DMS53 treated with DMSO at 0.1 percent for 48 hours (cell line): Measurements from ENCODE around the gene FER.
"Not testable (repeated sequence)": the region's sequence is repeated elsewhere in the genome, so short reads cannot be mapped to it uniquely, and the experiment has no call there.

Source experiments
- DNase-seq: peaks from one replicate; lab custom pipeline; 2025; ENCODE audit not compliant: unreplicated experiment; lab: John Stamatoyannopoulos, UW

Gene FER

DNA sequence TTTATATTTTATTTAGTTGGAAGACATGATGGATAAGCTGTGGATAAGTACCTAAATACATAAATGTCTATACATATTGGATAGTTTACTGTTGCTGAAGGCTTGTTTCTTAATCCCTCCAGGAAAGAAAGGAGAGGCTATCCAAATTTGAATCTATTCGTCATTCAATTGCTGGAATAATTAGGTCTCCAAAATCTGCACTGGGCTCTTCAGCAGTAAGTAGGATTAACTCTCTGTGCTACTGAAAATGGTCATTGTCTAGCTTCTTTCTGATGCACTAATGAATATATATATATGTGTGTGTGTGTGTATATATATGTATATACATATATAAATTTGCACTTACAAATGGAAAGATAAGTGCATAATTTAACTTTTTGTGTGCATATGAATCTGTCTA lies 198.3 kb downstream of the FER start:
- no peak for DNase-seq

DNA sequence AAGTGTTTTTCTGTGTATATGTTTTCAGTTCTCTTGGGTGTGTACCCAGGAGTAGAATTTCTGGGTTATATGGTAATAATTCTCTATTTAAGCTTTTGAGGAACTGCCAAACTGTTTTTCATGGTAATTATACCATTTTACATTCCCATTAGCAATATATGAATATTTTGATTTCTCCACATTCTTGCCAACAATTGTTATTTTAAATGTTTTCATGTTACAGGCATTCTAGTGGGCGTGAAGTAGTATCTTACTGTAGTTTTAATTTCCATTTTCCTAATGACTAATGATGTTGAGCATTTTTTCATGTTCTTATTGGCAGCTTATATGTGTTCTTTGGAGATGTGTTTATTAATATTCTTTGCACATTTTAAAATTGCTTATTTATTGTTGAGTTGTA lies 199.5 kb downstream of the FER start:
- DNase-seq: no peak

DNA sequence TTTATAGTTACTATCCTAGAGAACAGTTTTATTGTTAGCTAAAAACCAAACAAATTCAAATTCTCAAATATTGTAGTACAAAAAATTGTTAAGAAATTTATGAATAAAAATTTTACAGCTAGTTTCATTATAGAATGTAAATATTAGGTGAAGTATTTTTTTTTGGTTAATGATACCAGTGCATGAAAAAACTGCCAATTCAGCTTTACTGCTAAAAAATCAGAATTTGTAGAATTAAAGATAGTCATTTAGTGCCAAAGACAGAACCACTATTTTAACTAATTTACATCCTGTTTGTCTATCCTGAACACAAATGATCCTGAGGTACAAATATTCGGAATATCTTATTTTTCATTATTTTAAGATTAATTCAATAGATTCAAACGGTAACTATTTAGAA lies 202.6 kb downstream of the FER start:
- no peak for DNase-seq

DNA sequence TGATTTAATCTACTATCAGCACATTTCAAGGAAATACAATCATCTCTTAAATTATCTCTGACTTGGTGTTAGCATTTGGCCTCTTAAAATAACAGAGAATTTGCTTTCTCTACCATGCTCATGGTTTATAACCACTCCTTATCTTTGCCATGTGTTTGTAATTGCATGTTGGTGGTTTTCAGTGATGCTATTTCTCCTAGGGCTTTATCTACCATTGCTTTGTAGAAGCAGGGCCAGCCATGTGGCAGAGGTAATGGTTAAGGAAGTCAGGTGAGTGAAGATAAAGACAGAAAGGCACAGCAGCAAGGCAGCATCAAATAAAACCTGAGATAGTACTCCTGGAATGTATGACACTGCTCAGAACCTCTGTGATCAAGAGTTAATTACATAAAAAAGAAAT lies 206.2 kb downstream of the FER start:
- DNase-seq: no peak

DNA sequence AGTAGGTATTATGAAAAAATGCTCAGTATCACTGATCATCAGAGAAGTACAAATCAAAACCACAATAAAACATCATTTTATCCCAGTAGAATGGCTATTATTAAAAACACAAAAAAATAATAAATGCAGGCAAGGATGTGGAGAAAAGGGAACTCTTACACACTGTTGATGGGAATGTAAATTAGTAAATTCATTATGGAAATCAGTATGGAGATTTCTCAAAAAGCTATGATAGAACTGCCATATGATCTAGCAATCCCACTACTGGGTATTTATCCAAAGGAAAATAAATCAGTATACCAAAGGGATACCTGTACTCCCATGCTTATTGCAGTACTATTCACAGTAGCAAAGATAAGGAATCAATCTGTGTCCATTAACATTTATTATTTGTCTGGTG lies 209.6 kb downstream of the FER start:
- DNase-seq: no peak

DNA sequence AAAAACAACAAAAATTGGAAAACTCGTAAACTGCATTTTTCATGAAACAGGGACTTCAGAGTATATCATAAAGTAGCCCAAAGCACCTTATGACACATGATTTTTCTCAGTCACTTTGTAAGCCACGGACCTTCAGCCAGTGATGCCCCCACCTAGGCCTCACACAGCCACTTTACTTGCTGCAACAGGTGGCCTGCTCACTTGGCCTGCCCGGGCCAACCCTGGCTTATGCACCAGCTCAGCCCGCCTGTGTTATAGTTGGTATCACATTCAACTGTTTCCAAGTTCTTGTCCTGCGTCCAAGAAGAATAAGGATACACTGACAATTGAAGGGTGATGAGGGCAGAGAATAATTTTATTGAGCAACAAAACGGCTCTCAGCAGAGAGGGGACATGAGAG lies 219.2 kb downstream of the FER start:
- DNase-seq: no peak

DNA sequence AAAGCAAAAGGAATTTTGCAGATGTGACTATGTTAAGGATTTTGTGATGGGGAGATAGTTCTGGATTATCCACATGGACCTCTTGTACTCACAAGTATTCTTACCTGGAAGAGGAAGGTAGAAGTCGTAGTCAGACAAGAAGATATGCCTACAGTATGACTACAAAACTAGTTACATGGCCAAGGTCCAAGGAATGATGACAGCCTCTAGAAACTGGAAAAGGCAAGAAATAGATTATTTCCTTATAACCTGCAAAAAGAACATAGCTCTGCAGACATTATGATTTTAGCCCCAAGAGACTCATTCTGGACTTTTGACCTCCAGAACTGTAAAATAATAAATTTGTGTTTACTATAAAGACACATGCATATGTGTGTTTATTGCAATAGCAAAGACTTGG lies 226.9 kb downstream of the FER start:
- no peak for DNase-seq

DNA sequence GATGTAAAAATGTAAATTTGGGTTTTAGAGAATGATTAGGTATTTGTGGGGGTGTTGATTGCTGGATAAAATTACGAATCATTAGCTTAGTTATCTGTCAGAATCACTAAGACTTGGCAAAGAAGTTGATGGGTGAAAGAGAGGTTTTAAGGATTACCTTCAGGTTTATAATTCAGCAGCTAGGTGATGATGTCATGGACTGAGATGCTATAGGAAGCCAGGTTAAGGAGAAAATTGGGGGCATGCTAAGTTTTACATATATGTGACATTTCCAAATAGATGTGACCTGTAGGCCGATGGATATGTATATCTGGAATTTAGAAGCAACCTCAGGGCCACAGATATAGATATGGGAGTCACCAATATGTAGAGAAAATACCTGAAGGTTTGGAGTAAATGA lies 228.0 kb downstream of the FER start:
- DNase-seq: no peak

DNA sequence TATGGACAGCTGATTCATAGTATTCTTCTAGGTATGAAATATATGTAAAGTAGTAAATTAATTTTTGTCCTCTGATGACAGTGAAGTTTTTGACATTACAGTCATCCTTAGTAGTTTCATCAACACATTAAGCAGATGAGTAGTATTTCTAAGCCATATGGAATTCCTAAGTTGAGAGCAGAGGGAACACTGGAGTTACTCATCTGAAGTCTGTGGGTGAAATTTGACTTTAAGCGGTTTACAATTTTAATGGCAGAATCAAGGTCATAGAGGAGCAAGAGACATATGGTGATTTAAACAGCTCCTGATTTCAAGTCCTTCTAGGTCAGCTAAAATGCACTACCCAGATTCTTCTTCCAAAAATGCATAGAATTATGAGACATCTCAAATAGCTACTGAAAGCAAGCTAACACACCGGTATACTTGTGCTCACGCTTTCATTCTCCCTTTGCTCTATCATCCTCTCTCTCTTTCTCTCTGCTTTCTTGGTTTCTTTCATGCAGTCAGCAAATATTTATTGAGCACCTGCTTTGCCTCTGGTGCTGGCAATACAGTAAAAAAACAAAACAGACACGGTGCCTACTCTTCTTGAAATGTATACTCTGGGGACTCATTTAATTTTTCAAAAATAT lies 235.9 kb downstream of the FER start:
- DNase-seq: no peak

DNA sequence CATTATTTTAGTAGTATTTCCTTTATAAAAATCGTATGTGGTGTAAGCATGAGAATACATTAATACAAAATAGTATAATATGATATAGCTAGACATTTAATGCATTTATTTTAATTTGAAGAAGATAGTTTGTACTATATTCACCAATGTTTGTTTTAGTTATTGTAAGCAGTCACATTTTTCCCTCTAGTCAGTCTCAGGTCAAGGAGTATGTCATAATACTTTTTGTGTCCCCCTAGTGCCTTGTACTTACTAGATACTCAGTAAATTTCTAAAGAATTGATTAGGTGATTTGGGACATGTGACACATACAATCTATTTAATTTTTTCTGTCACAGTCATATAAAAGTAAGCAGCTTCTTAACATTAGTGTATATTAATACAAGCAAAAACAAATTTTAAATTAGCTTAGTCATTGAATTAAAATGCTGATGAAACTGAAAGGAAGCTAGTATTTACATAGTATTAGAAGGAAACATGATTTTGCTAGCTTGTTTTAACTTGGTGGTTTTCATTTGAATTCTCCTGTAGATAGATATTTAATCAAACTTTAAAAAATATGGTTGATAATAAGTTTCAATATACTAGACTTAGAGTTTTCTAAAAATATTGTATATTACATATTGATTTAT lies 242.2 kb downstream of the FER start:
- DNase-seq: no peak

DNA sequence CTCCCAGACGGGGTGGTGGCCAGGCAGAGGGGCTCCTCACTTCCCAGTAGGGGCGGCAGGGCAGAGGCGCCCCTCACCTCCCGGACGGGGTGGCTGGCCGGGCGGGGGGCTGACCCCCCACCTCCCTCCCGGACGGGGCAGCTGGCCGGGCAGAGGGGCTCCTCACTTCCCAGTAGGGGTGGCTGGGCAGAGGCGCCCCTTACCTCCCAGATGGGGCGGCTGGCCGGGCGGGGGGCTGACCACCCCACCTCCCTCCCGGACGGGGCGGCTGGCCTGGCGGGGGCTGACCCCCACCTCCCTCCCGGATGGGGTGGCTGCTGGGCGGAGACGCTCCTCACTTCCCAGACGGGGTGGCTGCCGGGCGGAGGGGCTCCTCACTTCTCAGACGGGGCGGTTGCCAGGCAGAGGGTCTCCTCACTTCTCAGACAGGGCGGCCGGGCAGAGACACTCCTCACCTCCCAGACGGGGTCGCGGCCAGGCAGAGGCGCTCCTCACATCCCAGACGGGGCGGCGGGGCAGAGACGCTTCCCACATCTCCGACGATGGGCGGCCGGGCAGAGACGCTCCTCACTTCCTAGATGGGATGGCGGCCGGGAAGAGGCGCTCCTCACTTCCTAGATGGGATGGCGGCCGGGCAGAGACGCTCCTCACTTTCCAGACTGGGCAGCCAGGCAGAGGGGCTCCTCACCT lies 244.8 kb downstream of the FER start:
- DNase-seq: not testable (repeated sequence)

DNA sequence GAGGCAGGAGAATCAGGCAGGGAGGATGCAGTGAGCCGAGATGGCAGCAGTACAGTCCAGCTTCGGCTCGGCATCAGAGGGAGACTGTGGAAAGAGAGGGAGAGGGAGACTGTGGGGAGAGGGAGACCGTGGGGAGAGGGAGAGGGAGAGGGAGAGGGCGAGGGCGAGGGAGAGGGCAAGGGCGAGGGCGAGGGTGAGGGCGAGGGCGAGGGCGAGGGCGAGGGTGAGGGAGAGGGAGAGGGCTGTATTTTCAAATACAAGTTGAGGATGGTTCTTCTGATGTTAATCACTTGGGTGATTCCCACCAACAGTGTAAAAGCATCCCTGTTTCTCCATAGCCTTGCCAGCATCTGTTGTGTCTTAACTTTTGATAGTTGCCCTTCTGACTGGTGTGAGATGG lies 245.7 kb downstream of the FER start:
- DNase-seq: not testable (repeated sequence)

DNA sequence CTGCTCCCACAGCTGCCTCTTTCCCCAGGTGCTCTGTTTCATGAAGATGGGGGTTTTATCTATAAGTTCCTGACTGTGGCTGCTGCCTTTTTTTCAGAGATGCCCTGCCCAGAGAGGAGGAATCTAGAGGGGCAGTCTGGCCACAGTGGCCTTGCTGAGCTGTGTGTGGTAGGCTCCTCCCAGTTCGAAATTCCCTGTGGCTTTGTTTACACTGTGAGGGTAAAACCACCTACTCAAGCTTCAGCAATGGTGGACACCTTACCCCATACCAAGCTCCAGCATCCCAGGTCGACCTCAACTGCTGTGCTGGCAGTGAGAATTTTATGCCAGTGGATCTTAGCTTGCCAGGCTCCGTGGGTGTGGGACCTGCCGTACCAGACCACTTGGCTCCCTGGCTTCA lies 250.0 kb downstream of the FER start:
- no peak for DNase-seq

DNA sequence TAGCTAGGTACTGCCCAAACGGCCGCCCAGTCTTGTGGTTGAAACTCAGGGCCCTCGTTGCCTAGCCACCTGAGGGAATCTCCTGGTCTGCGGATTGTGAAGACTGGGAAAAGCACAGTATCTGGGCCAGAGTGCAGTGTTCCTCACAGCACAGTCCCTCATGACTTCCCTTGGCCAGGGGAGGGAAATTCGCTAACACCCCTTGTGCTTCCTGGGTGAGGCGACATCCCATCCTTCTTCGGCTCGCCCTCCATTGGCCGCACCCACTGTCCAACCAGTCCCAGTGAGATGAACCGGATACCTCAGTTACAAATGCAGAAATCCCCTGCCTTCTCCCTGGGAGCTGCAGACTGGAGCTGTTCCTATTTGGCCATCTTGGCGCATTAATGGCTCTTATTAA lies 250.5 kb downstream of the FER start:
- DNase-seq: no peak

DNA sequence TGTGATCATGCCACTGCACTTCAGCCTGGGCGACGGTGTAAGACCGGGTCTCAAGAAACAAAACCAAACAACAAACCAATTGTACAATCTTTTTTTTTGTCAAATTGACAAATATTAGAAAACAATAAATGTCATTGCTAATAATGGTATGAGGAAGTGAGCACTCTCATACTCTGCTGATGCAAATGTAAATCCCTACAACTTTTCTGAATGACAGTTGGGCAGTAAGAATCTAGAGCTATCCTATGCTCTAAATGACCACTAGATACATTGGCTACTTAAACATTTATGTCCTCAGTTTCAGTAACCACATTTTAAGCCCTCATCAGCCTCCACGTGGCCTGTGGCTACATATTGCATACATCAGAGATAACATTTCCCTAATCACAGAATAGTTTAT lies 256.2 kb downstream of the FER start:
- no peak for DNase-seq

DNA sequence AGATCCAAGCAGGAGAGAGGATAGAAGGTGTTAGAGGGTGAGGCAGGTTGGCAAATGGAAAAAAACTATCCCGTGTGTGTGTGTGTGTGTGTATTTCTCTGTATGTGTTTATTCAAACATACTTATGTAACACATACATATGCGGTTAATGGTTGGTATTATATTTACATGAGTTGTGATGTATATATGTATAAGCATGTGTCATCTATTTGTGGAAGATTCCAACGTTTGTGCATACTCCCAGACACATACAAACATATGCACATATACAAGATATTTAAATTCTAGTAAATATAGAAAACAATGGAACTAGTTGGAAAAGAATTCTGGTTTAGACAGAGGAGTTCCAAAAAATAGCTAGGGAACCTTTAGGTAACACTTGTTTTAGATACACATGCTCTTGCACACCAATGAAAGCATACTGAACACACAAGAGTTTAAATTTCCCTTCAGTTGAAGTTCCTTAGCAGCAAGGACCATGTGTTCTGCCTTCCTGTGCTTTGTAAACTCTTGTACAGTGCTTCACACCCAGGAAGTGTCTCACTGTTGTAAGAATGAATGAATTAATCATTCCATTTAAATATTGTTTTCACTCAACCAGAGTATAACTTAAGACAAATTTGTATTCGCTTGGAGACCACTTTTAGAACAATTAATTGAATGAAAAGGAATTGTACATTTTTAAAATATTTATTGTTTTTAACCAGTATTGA lies 257.8 kb downstream of the FER start:
- DNase-seq: no peak

DNA sequence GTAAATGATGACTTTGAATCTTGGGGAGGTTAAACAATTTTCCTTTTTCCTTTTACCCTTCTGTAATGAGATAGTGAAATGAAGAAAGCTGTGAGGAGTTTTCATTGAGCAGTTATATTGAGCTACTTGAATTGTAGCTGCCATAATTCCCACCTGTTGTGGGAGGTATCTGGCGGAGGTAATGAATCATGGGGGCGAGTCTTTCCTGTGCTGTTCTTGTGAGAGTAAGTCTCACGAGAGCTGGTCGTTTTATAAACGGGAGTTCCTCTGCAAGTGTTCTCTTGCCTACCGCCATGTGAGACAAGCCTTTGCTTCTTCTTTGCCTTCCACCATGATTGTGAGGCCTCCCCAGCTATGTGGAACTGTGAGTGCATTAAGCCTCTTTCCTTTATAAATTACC lies 258.4 kb downstream of the FER start:
- no peak for DNase-seq

DNA sequence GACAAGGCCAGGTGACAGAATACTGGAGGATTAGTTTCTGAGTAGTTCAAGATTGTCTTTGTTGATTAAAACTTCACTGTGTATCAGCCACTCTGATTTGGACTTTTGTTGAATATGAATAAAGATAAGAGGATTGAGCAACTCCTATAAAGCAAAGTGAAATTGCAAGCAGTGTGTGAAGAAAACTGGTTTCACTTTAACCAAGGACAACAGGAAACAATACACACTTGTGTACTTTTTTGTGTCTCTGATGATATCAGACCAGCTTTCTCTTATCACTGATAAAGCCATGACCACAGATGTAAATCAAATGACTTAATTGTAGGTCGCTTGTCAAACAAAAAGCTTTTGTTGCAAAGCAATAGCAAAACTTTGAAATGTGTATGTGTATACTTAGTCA lies 268.6 kb downstream of the FER start:
- no peak for DNase-seq

DNA sequence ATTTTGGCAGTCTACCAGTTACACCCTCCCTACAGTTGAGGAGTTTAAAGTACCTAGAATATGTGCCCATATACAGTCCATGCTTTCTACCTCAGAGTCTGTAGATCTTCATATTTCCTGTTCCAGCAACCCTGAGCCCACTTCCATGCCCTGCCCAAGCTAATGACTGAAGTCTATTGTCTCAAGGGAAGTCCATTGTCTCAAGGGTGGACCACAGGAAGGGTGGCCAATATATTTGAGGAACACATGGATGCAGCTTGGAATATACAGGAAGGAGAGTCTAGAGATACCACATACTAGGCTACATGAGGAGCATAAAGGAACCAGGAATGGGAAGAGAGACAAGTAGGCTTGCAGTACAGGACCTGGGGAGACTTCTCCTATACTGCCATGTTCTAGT lies 274.4 kb downstream of the FER start:
- no peak for DNase-seq

DNA sequence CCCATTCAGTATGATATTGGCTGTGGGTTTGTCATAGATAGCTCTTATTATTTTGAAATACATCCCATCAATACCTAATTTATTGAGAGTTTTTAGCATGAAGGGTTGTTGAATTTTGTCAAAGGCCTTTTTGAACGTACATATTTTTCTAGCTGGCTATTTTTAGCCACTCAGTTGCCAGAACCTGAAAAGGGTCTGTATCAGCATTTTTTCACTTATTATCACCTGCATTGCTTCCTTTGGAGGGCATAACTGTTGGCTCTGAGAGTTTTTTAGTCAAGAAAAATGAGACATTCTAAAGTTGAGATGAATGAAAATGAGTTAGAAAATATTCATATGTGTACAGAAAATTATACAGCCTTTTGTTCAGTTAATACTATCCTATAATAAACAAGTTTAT lies 278.0 kb downstream of the FER start:
- DNase-seq: not testable (repeated sequence)

DNA sequence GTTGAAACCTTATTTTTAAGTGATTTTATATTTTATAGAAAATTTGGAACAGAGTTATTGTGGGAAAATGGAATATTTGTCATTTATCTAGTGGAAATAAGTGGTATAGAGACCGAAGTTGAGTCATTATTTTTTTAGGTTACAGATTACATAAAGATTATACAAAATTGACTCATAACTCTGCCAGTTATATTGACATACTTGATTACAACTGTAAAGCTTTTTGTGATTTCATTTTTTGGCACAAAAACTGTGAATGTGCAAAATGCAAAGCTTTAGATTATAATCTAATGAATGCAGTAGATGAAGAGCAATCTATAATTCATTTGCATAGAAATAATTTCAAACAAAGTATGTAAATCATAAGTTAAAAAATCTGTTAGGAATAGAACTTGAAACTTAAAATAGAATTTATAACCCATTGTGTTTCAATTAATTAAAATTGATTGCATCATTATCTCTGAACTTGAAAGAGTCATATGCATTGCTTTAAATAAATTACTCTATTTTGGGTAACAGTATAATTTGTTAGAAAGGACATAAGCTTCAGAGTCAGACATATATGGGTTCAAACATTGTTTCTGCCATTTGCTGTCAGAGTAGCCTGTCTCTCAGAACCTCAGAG lies 280.4 kb downstream of the FER start:
- no peak for DNase-seq
